ENCODE measurements around the gene SLC25A22. TPM values are rescaled to one million over a fixed set of nuclear protein-coding genes. Genes with fewer than 3 reads are reported as not detected.

SLC25A22 gene
- total RNA-seq, 1 donor from 2014 or later, result 3.4 TPM

DNA sequence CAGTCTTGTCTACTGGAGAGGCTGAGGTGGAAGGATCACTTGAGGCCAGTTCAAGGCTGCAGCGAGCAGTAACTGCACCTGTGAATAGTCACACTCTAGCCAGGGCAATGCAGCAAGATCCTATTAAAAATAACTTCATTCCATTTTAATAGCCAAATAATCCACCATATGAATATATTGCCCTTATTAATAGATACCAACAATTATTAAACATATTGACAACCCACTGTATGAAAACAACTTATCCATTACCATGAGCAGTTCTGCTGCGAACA, 31.2 kb downstream of the SLC25A22 start:
- intact Hi-C loops (cut with DNase I), result no loop called here
- ATAC-seq (ENCODE audit: poor library complexity), result no peak
- DNase-seq, result no peak

DNA sequence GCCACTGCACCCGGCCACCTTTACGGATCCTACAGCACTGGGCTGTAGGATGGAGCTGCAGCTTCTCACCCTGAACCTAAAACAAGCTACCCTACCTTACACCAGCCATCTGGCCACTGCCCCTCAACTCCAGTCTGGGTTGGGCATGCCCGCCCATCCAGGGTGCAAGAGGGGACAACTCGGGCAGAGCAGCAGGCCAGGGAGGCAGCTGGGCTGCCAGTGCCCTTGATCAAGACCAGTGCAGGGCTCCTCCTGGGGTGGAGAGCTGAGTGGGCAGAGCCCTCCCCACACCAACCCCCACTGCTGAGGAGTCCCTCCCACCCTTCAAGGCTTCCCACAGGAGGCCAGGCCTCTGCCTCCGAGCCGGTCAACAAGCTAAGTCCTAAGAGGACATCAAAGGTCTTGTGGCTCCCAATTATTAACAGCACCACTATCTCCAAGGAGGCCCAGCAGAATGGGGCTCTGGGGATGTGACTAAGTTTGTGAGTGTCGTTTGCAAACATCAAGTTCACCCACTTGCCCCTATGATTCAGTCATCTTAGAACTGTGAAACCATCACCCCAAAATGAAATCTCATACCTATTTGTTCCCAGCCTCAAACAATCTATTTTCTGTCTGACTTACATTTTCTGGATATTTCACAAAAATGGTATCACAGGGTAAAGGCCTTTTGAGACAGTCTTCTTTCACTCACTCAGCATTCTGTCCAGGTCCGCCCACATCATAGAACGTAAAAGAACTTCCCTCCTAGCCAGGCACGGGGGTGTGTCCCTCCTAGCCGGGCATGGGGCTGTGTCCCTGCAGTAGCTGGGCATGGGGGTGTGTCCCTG, 31.8 kb downstream of the SLC25A22 start:
- no peak for DNase-seq
- intact Hi-C loops (cut with DNase I), result no loop called here
- ATAC-seq (ENCODE audit: poor library complexity), result no peak

- DNase-seq (no peak), ATAC-seq (ENCODE audit: poor library complexity) (no peak)
These were observed 32.3 kb downstream of the SLC25A22 start for GRCh38 chr11:765802-766091.

GRCh38 chr11:765025-765801, 32.9 kb downstream of the SLC25A22 start:
- intact Hi-C loops (cut with DNase I), result no loop called here
- ATAC-seq (ENCODE audit: poor library complexity), result peak; percentile 67
- DNase-seq, result peak; percentile 69

More at GRCh38 chr11:765802-766091, 32.3 kb downstream of the SLC25A22 start:
- intact Hi-C loops (cut with DNase I), result no loop called here

GRCh38 chr11:764322-765024, 33.6 kb downstream of the SLC25A22 start:
- ATAC-seq (ENCODE audit: poor library complexity) (no peak), DNase-seq (no peak)
- intact Hi-C loops (cut with DNase I), result no loop called here

- DNase-seq (no peak), ATAC-seq (ENCODE audit: poor library complexity) (no peak)
- intact Hi-C loops (cut with DNase I), result no loop called here
These were observed 34.3 kb downstream of the SLC25A22 start for GRCh38 chr11:763549-764321.

DNA sequence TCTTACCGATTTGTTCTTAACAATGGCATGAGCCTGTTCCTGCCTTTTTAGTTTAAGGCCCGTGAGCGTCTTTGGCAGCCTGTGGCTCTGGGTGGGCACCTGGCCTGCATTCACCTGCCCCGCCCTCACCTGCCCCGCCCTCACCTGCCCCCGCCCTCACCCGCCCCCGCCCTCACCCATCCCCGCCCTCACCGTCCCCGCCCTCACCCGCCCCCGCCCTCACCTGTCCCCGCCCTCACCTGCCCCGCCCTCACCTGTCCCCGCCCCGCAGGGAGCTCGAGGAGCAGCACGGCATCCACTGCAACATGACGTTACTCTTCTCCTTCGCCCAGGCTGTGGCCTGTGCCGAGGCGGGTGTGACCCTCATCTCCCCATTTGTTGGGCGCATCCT, 35.0 kb downstream of the SLC25A22 start:
- intact Hi-C loops (cut with DNase I), result no loop called here
- DNase-seq (no peak), ATAC-seq (ENCODE audit: poor library complexity) (no peak)

- intact Hi-C loops (cut with DNase I), result no loop called here
- ATAC-seq (ENCODE audit: poor library complexity) (peak; percentile 23), DNase-seq (no peak)
These were observed 35.5 kb downstream of the SLC25A22 start for GRCh38 chr11:762421-763072.

- DNase-seq, result no peak
- intact Hi-C loops (cut with DNase I), result no loop called here
- no peak for ATAC-seq (ENCODE audit: poor library complexity)
These were observed 36.5 kb downstream of the SLC25A22 start for GRCh38 chr11:761526-762108.

DNA sequence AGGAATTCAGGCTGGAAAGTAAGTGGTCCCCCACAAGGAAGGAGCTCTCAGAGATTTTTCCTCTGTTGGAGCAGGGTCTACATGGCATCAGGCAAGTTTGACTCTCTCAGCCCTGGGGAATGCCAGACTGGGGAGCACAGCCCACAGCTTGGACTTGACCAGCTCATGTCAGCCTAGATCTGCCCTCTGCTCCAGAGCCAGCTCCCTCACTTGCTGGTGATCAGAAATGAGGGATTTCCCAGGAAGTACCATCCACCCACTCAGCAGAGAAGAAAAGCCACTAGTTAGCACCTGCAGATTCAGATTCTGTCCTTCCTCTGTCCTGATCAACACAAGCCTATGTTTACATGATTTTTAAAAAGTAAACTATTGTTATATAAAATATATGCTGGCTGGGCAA, 37.8 kb downstream of the SLC25A22 start:
- intact Hi-C loops (cut with DNase I), result no loop called here
- ATAC-seq (ENCODE audit: poor library complexity) (no peak), DNase-seq (no peak)

DNA sequence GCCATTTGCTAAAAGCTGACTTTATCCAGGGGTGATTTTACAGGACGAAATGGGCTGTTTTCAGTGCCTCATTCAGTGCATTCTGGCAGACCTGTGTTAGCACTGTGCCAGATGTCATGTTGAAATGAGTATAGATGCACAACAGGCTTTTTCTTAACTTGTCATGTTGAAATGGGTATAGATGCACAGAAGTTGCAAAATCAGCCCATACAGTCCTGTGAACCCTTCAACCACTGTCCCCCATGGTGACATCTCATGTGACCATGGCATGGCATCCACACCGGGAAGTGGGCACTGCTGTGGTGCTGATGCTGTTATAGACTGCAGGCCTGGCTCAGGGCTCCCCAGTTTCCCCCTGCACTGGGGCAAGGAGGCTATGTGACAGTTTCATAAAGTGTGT, 48.4 kb downstream of the SLC25A22 start:
- ATAC-seq (ENCODE audit: poor library complexity) (no peak), DNase-seq (no peak)
- intact Hi-C loops (cut with DNase I), result no loop called here

DNA sequence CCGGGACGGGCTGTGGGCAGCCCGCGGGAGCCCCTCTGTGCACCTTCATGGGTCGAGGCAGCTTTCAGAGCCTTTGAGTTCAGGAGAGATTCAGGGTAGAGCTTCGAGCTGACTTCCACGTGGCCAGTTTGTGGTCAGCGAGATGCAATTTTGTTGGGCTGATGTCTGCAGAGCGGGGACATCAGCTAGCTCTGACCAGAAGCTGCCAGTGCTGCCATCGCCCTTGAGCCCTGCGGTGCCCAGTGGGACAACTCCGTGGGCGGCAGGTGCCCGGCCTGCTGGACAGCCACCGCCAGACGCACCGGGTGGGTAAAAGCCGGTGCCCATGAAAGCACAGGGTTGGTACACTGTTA, 50.1 kb downstream of the SLC25A22 start:
- intact Hi-C loops (cut with DNase I), result no loop called here
- ATAC-seq (ENCODE audit: poor library complexity) (peak; percentile 3), DNase-seq (no peak)

GRCh38 chr11:747158-748006, 50.7 kb downstream of the SLC25A22 start, which contains the start of gene TALDO1:
TALDO1 (plus strand) TSS chr11:747464; CDS start chr11:747482, 18 bp downstream.
- intact Hi-C loops (cut with DNase I), result no loop called here
- ATAC-seq (ENCODE audit: poor library complexity), result peak; percentile 99
- peak; percentile 96 for DNase-seq

- intact Hi-C loops (cut with DNase I), result no loop called here
- ATAC-seq (ENCODE audit: poor library complexity), result peak; percentile 45
- DNase-seq, result no peak
These were observed 51.6 kb downstream of the SLC25A22 start for GRCh38 chr11:746289-747157.

DNA sequence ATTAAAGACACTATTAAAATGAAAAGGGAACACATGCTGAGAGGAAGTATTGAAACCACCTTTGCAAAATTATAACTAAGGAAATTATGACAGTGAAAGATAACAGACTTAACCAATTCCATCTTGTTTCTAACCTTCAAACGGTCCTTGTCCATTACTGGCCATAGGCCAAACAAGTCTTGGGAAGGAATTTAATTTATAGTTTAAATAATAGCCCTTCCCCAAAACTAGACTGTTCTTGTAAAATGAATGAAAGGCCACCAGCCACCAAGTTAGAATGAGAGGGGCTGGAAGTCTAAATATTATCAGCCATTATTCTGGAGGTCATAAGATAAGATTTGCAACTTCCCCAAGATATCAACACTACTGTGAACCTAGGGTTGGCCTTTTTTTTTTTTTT, 52.7 kb downstream of the SLC25A22 start:
- intact Hi-C loops (cut with DNase I), result no loop called here
- DNase-seq, result no peak
- no peak for ATAC-seq (ENCODE audit: poor library complexity)

DNA sequence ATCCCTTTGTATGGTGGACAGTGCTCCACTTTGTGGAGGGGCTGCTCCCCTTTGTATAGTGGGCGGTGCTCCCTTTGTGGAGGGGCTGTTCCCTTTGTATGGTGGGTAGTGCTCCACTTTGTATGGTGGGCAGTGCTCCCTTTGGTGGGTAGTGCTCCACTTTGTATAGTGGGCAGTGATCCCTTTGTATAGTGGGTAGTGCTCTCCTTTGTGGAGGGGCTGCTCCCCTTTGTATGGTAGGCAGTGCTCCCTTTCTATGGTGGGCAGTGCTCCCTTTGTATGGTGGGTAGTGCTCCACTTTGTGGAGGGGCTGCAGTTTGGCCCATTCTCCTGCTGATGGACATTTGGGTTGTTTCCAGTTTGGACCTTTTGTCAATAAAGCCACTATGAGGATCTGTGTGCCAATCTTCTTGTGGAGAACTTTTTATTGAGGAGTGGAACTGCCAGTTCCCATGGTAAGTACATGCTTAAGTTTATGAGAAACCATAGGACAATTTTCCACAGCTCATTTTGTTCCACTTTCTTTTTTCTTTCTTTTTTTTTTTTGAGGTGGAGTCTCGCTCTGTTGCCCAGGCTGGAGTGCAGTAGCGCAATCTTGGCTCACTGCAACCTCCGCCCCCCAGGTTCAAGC, 55.4 kb downstream of the SLC25A22 start:
- intact Hi-C loops (cut with DNase I), result no loop called here
- ATAC-seq (ENCODE audit: poor library complexity) (no peak), DNase-seq (no peak)
